Gastrocnemius medialis (tissue), 4 donors: Measurements from ENCODE around the gene MADD. TPM values are rescaled to one million over a fixed set of nuclear protein-coding genes. Genes with fewer than 3 reads are reported as not detected.

Experiments
- ATAC-seq, 2 donors: fragments of 150-250 bp; one replicate each; pipeline ENCODE4 v1.9.1; 2016
- DNase-seq, 2 donors: peaks; one replicate each; pipeline ENCODE4 v3.0.0-alpha.2; 2019
- H3K27ac ChIP-seq, 4 donors: fragments of 200-600 bp; sonication (generic); 1 replicate in 1 of 4; 2 replicates in 3 of 4; pipeline ENCODE4 v1.5.1; 2016 to 2018; ENCODE audit warnings: mild to moderate bottlenecking in 2 of 4, moderate library complexity in 1 of 4
- H3K27me3 ChIP-seq, 3 donors: fragments of 200-600 bp; sonication (generic) in 2 of 3; 1 replicate in 1 of 3; 2 replicates in 2 of 3; pipeline versions ENCODE4 v1.5.1 to v1.6.0; 2016 to 2019; ENCODE audit warnings: mild to moderate bottlenecking in 1 of 3, moderate library complexity in 1 of 3
- H3K36me3 ChIP-seq, 2 donors: fragments of 200-600 bp; sonication (generic) in 1 of 2; one replicate each; pipeline ENCODE4 v1.5.1; 2017 to 2018
- H3K4me1 ChIP-seq, 2 donors: fragments of 200-600 bp; sonication (generic) in 1 of 2; one replicate each; pipeline ENCODE4 v1.5.1; 2016 to 2017; ENCODE audit warnings: mild to moderate bottlenecking in 2 of 2
- H3K4me3 ChIP-seq, 4 donors: fragments of 200-600 bp; sonication (generic) in 3 of 4; 1 replicate in 1 of 4; 2 replicates in 3 of 4; pipeline ENCODE4 v1.5.1; 2016 to 2019; ENCODE audit warnings: mild to moderate bottlenecking in 2 of 4
- H3K9me3 ChIP-seq, 3 donors: fragments of 200-600 bp; sonication (generic) in 2 of 3; 1 replicate in 1 of 3; 2 replicates in 2 of 3; pipeline ENCODE4 v1.5.1; 2016 to 2019
- CTCF ChIP-seq, 5 experiments: fragments of 450-650 bp in 3 of 5; fragments of 200-600 bp in 2 of 5; sonication (generic) in 2 of 5; IDR thresholded peaks in 4 of 5; conservative IDR thresholded peaks in 1 of 5; 1 replicate in 4 of 5; 2 replicates in 1 of 5; pipeline ENCODE4 v1.5.1; 2016 to 2019; ENCODE audit warnings: antibody characterized with exemption in 5 of 5, mild to moderate bottlenecking in 3 of 5, moderate library complexity in 3 of 5
- POLR2A ChIP-seq, 2 donors: fragments of 450-650 bp; IDR thresholded peaks; one replicate each; pipeline ENCODE4 v1.6.1; 2017; ENCODE audit warnings: antibody characterized with exemption in 2 of 2, mild to moderate bottlenecking in 2 of 2, moderate library complexity in 2 of 2
- in situ Hi-C, 4 donors: fragments of 200-750 bp; cut with MboI; loops; one replicate each; pipeline versions ENCODE4 v1.15.0 to v1.8.0; 2017; ENCODE audit warnings: low sequenced_read_pairs in 4 of 4
- intact Hi-C: fragments of 100-400 bp; cut with DNase I; formaldehyde crosslinking; loops from one replicate; pipeline ENCODE4 v1.15.1; 2023; ENCODE audit warnings: low total_unique reads
- total RNA-seq, 4 donors: library from RNA; depleted of rRNA; stranded (reverse); fragments of >200 nt; gene quantifications; one replicate each; pipeline versions ENCODE4 v1.1.0 to v1.2.3, GENCODE V29; 2016

Gene MADD
- total RNA-seq, 4 donors from 2014 or later, result 39.4 to 47.9 (median 41.6) TPM

- no peaks in the 10 kb centered on the region for H3K9me3 ChIP-seq
- no peaks in the 10 kb centered on the region for H3K36me3 ChIP-seq
- no peak overlapping the region for H3K4me3 ChIP-seq
- intact Hi-C loops (no loop called here), in situ Hi-C loops (loop anchor here in 3 of 4 donors (10.0 to 25.0 kb wide), 4 partner anchors 97 to 464 kb away; partner anchors contain the start of genes ACP2 (in 2 of the 3), NR1H3 (in 1 of the 3) and PACSIN3 (in 1 of the 3))
- peaks cover 10 to 11% of the 10 kb centered on the region in 2 donors for H3K4me1 ChIP-seq
- H3K27me3 ChIP-seq, result no peaks in the 10 kb centered on the region
- ATAC-seq, result no peak
- no peak for DNase-seq
- TF ChIP-seq POLR2A (IDR thresholded peaks at IDR 0.05), result no peak
- TF ChIP-seq CTCF (IDR thresholded peaks at IDR 0.05 in 4 of 5, conservative IDR thresholded peaks at IDR 0.05 in 1 of 5), result no peak
- H3K27ac ChIP-seq, result no peak overlapping the region
Measured at GRCh38 chr11:47351156-47352126, 81.5 kb downstream of the MADD start.

DNA sequence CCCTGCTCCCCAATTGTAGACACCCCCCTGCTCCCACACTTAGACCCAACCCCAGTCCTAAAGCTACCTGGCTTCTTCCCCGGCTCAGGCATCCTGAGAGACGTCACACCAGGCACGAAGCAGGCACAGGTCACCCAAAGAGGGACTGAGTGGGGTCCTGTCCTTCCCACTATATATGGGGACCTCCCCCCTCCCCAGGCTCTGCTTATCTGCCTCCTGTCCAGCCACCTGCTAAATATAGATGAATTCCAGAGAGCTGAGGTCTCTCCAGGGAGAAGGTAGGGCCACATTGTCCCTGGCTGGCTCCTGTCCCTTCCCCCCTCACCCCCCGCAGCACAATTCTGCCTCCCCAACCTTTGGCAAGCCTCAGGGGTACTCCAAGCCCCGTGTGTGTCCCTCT lies 82.6 kb downstream of the MADD start, which contains the start of gene MYBPC3:
Gene MYBPC3, minus strand, starts transcription at position 147 of the 400 bp plus-strand sequence. Its CDS starts 55 bp downstream, at position 92.
- intact Hi-C loops, result no loop called here
- Histone ChIP-seq H3K4me1 (peaks cover 10 to 11% of the 10 kb centered on the region in 2 donors), H3K4me3 (no peak within 1 kb of the TSS), H3K9me3 (no peaks in the 10 kb centered on the region), H3K27me3 (no peaks in the 10 kb centered on the region), H3K36me3 (no peaks in the 10 kb centered on the region), H3K27ac (no peak within 1 kb of the TSS)
- DNase-seq (no peak), ATAC-seq (no peak)
- TF ChIP-seq CTCF (IDR thresholded peaks at IDR 0.05 in 4 of 5, conservative IDR thresholded peaks at IDR 0.05 in 1 of 5) (no peak), POLR2A (IDR thresholded peaks at IDR 0.05) (no peak)
- in situ Hi-C loops, result loop anchor here in 3 of 4 donors (10.0 to 25.0 kb wide), 4 partner anchors 98 to 465 kb away; partner anchors contain the start of genes ACP2 (in 2 of the 3), NR1H3 (in 1 of the 3) and PACSIN3 (in 1 of the 3)

DNA sequence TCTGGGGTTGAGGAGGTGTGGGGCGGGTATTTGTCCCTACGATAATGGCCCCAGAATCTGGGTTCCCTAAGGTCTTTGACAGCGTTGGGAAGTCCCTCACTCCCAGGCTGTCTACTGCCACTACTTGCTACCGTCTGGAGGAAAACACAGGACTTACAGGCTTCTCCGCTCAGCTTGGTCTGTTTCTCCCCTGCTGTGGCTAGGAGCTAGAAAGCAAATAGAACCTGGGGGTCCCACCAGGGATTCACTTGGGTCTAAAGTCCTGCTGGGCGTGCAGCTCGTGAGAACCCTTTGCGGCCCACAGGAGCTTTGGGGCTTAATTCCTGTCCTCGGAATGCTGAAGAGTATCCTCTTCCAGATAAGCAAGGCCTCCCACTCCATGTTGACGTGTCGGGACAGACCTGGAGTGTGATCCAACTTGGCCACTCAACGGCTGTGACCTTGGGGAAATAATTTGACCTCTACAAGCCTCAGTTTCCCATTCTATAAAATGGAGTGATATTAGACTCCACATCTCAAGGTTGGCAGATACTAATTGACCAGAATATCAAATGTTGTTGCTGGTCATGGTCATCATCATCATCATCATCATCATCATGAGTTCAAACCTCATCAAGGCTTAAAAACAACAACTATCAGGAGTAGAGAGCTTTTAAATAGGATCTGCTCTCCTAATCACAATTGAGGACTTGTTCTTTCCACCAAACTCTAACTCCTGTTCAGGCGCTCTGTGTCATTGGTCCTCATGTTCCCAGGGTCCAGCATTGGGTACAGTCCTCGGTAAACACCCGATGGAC lies 84.2 kb downstream of the MADD start:
- no peaks in the 10 kb centered on the region for H3K27me3 ChIP-seq
- H3K36me3 ChIP-seq, result no peaks in the 10 kb centered on the region
- TF ChIP-seq POLR2A (IDR thresholded peaks at IDR 0.05) (no peak), CTCF (IDR thresholded peaks at IDR 0.05 in 4 of 5, conservative IDR thresholded peaks at IDR 0.05 in 1 of 5) (no peak)
- in situ Hi-C loops, result loop anchor here in 3 of 4 donors (10.0 to 25.0 kb wide), 4 partner anchors 99 to 467 kb away; partner anchors contain the start of genes ACP2 (in 2 of the 3), NR1H3 (in 1 of the 3) and PACSIN3 (in 1 of the 3)
- peaks cover 10 to 11% of the 10 kb centered on the region in 2 donors for H3K4me1 ChIP-seq
- ATAC-seq (peak in 1 of 2 donors; percentile 9), DNase-seq (no peak)
- peak overlapping the region; percentile 80 to 92 (median 85) for H3K27ac ChIP-seq
- intact Hi-C loops, result loop anchor here (2.0 kb wide), 2 partner anchors 83 to 465 kb away; partner anchors contain the start of gene MADD
- H3K9me3 ChIP-seq, result no peaks in the 10 kb centered on the region
- H3K4me3 ChIP-seq, result peak overlapping the region; percentile 53 to 70 (median 60)

- H3K4me3 ChIP-seq, result peak overlapping the region; percentile 53 to 70 (median 60)
- no peak for DNase-seq
- TF ChIP-seq POLR2A (IDR thresholded peaks at IDR 0.05) (peak in 1 of 2 donors; percentile 23), CTCF (IDR thresholded peaks at IDR 0.05 in 4 of 5, conservative IDR thresholded peaks at IDR 0.05 in 1 of 5) (no peak)
- H3K27me3 ChIP-seq, result no peaks in the 10 kb centered on the region
- no peaks in the 10 kb centered on the region for H3K9me3 ChIP-seq
- no peaks in the 10 kb centered on the region for H3K36me3 ChIP-seq
- intact Hi-C loops, result loop anchor here (1.0 to 5.0 kb wide), 7 partner anchors 25 to 466 kb away; partner anchors contain the start of genes DDB2 and MADD
- ATAC-seq, result peak; percentile 38 to 54
- in situ Hi-C loops, result loop anchor here in 3 of 4 donors (10.0 to 25.0 kb wide), 4 partner anchors 100 to 468 kb away; partner anchors contain the start of genes ACP2 (in 2 of the 3), NR1H3 (in 1 of the 3) and PACSIN3 (in 1 of the 3)
- peak overlapping the region; percentile 80 to 92 (median 85) for H3K27ac ChIP-seq
- peaks cover 10 to 11% of the 10 kb centered on the region in 2 donors for H3K4me1 ChIP-seq
Measured at GRCh38 chr11:47354913-47355282, 85.0 kb downstream of the MADD start.
